ENCODE data around the gene PAIP2. TPM values are rescaled to one million over a fixed set of nuclear protein-coding genes. Genes with fewer than 3 reads are reported as not detected.
"Not testable (repeated sequence)": the region's sequence is repeated elsewhere in the genome, so short reads cannot be mapped to it uniquely, and the experiment has no call there.

The PAIP2 gene
- total RNA-seq, 1 donor from 2014 or later = 133 TPM

- DNase-seq (ENCODE audit: low spot score) = peak; percentile 75
- intact Hi-C loops (cut with DNase I) = no loop called here
These were observed 30.1 kb downstream of the PAIP2 start for GRCh38 chr5:139371482-139372435.

GRCh38 chr5:139374909-139375308 is 33.3 kb downstream of the PAIP2 start:
- DNase-seq (ENCODE audit: low spot score) = no peak
- intact Hi-C loops (cut with DNase I) = no loop called here

- no peak for DNase-seq (ENCODE audit: low spot score)
- intact Hi-C loops (cut with DNase I) = no loop called here
These were observed 34.7 kb downstream of the PAIP2 start for GRCh38 chr5:139376364-139376763.

- intact Hi-C loops (cut with DNase I) = no loop called here
These were observed 35.6 kb downstream of the PAIP2 start for GRCh38 chr5:139377226-139377625.

GRCh38 chr5:139378101-139378825 is 36.6 kb downstream of the PAIP2 start:
- peak; percentile 66 for DNase-seq (ENCODE audit: low spot score)
- intact Hi-C loops (cut with DNase I) = no loop called here

More at GRCh38 chr5:139377226-139377625, 35.6 kb downstream of the PAIP2 start:
- peak; percentile 59 for DNase-seq (ENCODE audit: low spot score)

GRCh38 chr5:139378941-139379361 is 37.3 kb downstream of the PAIP2 start:
- intact Hi-C loops (cut with DNase I) = no loop called here
- DNase-seq (ENCODE audit: low spot score) = peak; percentile 71

- intact Hi-C loops (cut with DNase I) = no loop called here
These were observed 38.2 kb downstream of the PAIP2 start for GRCh38 chr5:139379626-139380449.

GRCh38 chr5:139381837-139382761 is 40.4 kb downstream of the PAIP2 start:
- DNase-seq (ENCODE audit: low spot score) = peak; percentile 66
- intact Hi-C loops (cut with DNase I) = no loop called here

More at GRCh38 chr5:139379626-139380449, 38.2 kb downstream of the PAIP2 start:
- peak; percentile 53 for DNase-seq (ENCODE audit: low spot score)

GRCh38 chr5:139382807-139383206 is 41.2 kb downstream of the PAIP2 start:
- intact Hi-C loops (cut with DNase I) = no loop called here
- DNase-seq (ENCODE audit: low spot score) = no peak

- no peak for DNase-seq (ENCODE audit: low spot score)
- intact Hi-C loops (cut with DNase I) = no loop called here
These were observed 41.8 kb downstream of the PAIP2 start, which contains the start of gene SLC23A1 for GRCh38 chr5:139383275-139383992. Gene SLC23A1 (minus strand): TSS chr5:139383297. CDS start chr5:139383253, 44 bp downstream.

GRCh38 chr5:139383993-139384590 is 42.4 kb downstream of the PAIP2 start:
- intact Hi-C loops (cut with DNase I) = no loop called here

GRCh38 chr5:139384591-139385051 is 43.0 kb downstream of the PAIP2 start:
- DNase-seq (ENCODE audit: low spot score) = no peak

More at GRCh38 chr5:139383993-139384590, 42.4 kb downstream of the PAIP2 start:
- no peak for DNase-seq (ENCODE audit: low spot score)

GRCh38 chr5:139385061-139386049 is 43.7 kb downstream of the PAIP2 start:
- no peak for DNase-seq (ENCODE audit: low spot score)

More at GRCh38 chr5:139384591-139385051, 43.0 kb downstream of the PAIP2 start:
- intact Hi-C loops (cut with DNase I) = no loop called here

GRCh38 chr5:139386050-139386438 is 44.4 kb downstream of the PAIP2 start:
- no peak for DNase-seq (ENCODE audit: low spot score)
- intact Hi-C loops (cut with DNase I) = no loop called here

More at GRCh38 chr5:139385061-139386049, 43.7 kb downstream of the PAIP2 start:
- intact Hi-C loops (cut with DNase I) = no loop called here

GRCh38 chr5:139386956-139387355 is 45.3 kb downstream of the PAIP2 start:
- intact Hi-C loops (cut with DNase I); DNase-seq (ENCODE audit: low spot score): not testable (repeated sequence)

- DNase-seq (ENCODE audit: low spot score) = no peak
These were observed 46.0 kb downstream of the PAIP2 start for GRCh38 chr5:139387611-139388197.

More at GRCh38 chr5:139387611-139388197, 46.0 kb downstream of the PAIP2 start:
- intact Hi-C loops (cut with DNase I) = no loop called here
